ENCODE results near the gene ACTR1A. TPM values are rescaled to one million over a fixed set of nuclear protein-coding genes. Genes with fewer than 3 reads are reported as not detected.
A peak's percentile ranks its signal among the peaks of the same experiment; 100 is the strongest.

The ACTR1A gene
- total and polyA plus RNA-seq, 8 donors: 41.5 to 277 (median 61.1) TPM

DNA sequence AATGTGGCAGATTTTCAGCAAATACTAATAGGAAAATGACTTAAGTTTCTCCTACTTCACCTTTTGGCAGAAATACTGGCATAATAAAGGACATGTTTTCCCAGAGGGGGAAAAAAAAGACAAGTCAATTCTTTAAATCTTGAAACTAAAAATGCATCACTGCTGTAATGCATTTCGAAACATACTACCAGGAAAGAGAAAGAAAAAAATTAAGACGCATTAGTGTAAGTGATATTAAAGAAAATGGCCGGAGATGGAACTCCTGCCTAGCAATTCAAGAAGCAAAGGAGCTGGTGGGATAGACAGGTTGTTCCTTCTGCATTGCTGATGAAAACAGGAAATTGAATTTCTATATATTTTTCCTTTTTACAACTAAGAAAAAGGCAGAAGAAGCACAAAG, 3.2 kb downstream of the ACTR1A start:
- Histone ChIP-seq H3K27me3 (no peaks in the 10 kb centered on the region), H3K27ac (no peak overlapping the region), H3K36me3 (peaks cover 0 to 13% (median 6%) of the 10 kb centered on the region in 4 donors), H3K4me3 (no peak overlapping the region), H3K9me3 (no peaks in the 10 kb centered on the region), H3K4me1 (peaks cover 14 to 79% (median 53%) of the 10 kb centered on the region in 4 donors)
- intact Hi-C loops (cut with DNase I; ENCODE audit: low total_unique reads): no loop called here
- DNase-seq: no peak
- no peak for TF ChIP-seq POLR2A (IDR thresholded peaks at IDR 0.05)
- TF ChIP-seq EP300 (IDR thresholded peaks at IDR 0.05): no peak
- TF ChIP-seq CTCF (IDR thresholded peaks at IDR 0.05): no peak
- no peak for TF ChIP-seq POLR2AphosphoS5 (IDR thresholded peaks at IDR 0.05)
- WGBS, 5 donors: 78 to 92% (median 86%) methylated on average over 3 of the region's 3 CpGs

DNA sequence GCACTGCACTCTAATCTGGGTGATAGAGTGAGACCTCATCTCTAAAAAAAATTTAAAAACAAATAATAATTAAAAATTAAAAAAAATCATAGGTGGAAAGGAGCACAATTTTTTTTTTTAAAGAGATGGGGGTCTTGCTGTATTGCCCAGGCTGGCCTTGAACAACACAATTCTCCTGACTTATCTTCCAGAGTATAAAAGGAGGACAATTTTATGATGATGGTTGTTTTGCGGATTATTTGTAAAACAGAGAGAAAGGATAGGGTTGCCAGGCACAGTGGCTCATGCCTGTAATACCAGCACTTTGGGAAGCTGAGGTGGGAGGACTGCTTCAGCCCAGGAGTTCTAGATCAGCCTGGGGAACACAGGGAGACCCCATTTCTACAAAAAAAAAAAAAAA, 5.0 kb downstream of the ACTR1A start:
- Histone ChIP-seq H3K9me3 (no peaks in the 10 kb centered on the region), H3K4me1 (peaks cover 24 to 86% (median 58%) of the 10 kb centered on the region in 4 donors), H3K36me3 (peaks cover 0 to 18% (median 6%) of the 10 kb centered on the region in 4 donors), H3K27me3 (no peaks in the 10 kb centered on the region), H3K27ac (no peak overlapping the region), H3K4me3 (no peak overlapping the region)
- DNase-seq: no peak
- 81 to 100% (median 93%) methylated on average over 1 of the region's 1 CpG for WGBS, 5 donors
- no peak for TF ChIP-seq POLR2AphosphoS5 (IDR thresholded peaks at IDR 0.05)
- no peak for TF ChIP-seq POLR2A (IDR thresholded peaks at IDR 0.05)
- no peak for TF ChIP-seq EP300 (IDR thresholded peaks at IDR 0.05)
- TF ChIP-seq CTCF (IDR thresholded peaks at IDR 0.05): no peak
- intact Hi-C loops (cut with DNase I; ENCODE audit: low total_unique reads): no loop called here

GRCh38 chr10:102493771-102494170, 8.7 kb downstream of the ACTR1A start:
- H3K36me3 ChIP-seq: peaks cover 13 to 46% (median 32%) of the 10 kb centered on the region in 4 donors
- intact Hi-C loops (cut with DNase I; ENCODE audit: low total_unique reads): no loop called here
- TF ChIP-seq EP300 (IDR thresholded peaks at IDR 0.05): no peak
- TF ChIP-seq POLR2A (IDR thresholded peaks at IDR 0.05): no peak
- no peak for TF ChIP-seq POLR2AphosphoS5 (IDR thresholded peaks at IDR 0.05)
- TF ChIP-seq CTCF (IDR thresholded peaks at IDR 0.05): no peak
- no peaks in the 10 kb centered on the region for H3K27me3 ChIP-seq
- 79 to 88% (median 85%) methylated on average over 2 of the region's 2 CpGs for WGBS, 5 donors
- H3K4me1 ChIP-seq: peaks cover 20 to 76% (median 47%) of the 10 kb centered on the region in 4 donors
- H3K27ac ChIP-seq: peak overlapping the region in 1 of 5 donors; percentile 44
- no peaks in the 10 kb centered on the region for H3K9me3 ChIP-seq
- DNase-seq: no peak
- no peak overlapping the region for H3K4me3 ChIP-seq

DNA sequence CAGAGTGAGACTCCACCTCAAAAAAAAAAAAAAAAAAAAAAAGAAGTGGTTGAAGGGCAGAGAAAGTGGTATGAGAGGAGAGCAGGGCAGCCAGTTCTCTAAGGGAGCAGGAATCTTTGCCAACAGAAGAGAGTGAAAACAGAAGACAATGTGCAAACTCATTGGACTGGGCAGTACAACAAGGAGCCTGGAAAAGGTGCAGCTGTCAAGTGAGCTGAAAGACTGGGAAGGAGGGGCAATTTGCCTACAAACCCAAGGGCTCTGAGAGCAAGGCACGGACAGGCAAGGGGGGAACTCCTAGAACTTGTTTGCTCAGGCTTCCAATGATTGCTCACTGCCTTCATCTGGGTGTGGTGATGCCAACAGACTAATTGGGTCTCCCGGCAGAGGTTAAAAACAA, 9.5 kb downstream of the ACTR1A start:
- no peaks in the 10 kb centered on the region for H3K27me3 ChIP-seq
- peak overlapping the region in 1 of 5 donors; percentile 44 for H3K27ac ChIP-seq
- no peak for TF ChIP-seq EP300 (IDR thresholded peaks at IDR 0.05)
- no peak for TF ChIP-seq CTCF (IDR thresholded peaks at IDR 0.05)
- no peak for TF ChIP-seq POLR2AphosphoS5 (IDR thresholded peaks at IDR 0.05)
- TF ChIP-seq POLR2A (IDR thresholded peaks at IDR 0.05): no peak
- H3K36me3 ChIP-seq: peaks cover 21 to 54% (median 40%) of the 10 kb centered on the region in 4 donors
- peak in 1 of 2 donors; percentile 47 for DNase-seq
- peaks cover 20 to 68% (median 43%) of the 10 kb centered on the region in 4 donors for H3K4me1 ChIP-seq
- intact Hi-C loops (cut with DNase I; ENCODE audit: low total_unique reads): no loop called here
- H3K4me3 ChIP-seq: no peak overlapping the region
- no peaks in the 10 kb centered on the region for H3K9me3 ChIP-seq
- 17 to 38% (median 27%) methylated on average over 2 of the region's 2 CpGs for WGBS, 5 donors
